Mesenchymal stem cell (in vitro differentiated cells and primary cell): ENCODE measurements around the gene INCENP.
"Not testable (repeated sequence)": the region's sequence is repeated elsewhere in the genome, so short reads cannot be mapped to it uniquely, and the experiment has no call there.

Source experiments
- DNase-seq: peaks from one replicate; pipeline ENCODE4 v3.0.0-alpha.2; 2013
- H2AFZ ChIP-seq: one replicate; pipeline ENCODE4 v1.6.1; 2013; ENCODE audit warnings: low read depth, mild to moderate bottlenecking, control low read depth, inconsistent platforms, low read length, moderate library complexity
- H2AK5ac ChIP-seq: 2 replicates; pipeline ENCODE4 v1.6.1; 2013; ENCODE audit warnings: low read length, moderate library complexity, mild to moderate bottlenecking, inconsistent platforms; ENCODE audit not compliant: severe bottlenecking
- H2BK120ac ChIP-seq: one replicate; pipeline ENCODE4 v1.6.1; 2013; ENCODE audit warnings: low read depth, mild to moderate bottlenecking, inconsistent platforms, low read length, moderate library complexity
- H2BK12ac ChIP-seq, 2 experiments: one replicate each; pipeline ENCODE4 v1.6.1; 2013; ENCODE audit warnings: inconsistent platforms in 2 of 2, low read length in 2 of 2, mild to moderate bottlenecking in 2 of 2, moderate library complexity in 2 of 2, control low read depth in 1 of 2
- H2BK15ac ChIP-seq: one replicate; pipeline ENCODE4 v1.6.1; 2013; ENCODE audit warnings: mild to moderate bottlenecking, low read depth, inconsistent platforms; ENCODE audit not compliant: poor library complexity, severe bottlenecking
- H2BK5ac ChIP-seq: 2 replicates; pipeline ENCODE4 v1.6.1; 2013; ENCODE audit warnings: low read depth, mild to moderate bottlenecking, low read length, control low read depth, inconsistent platforms; ENCODE audit not compliant: poor library complexity, severe bottlenecking
- H3K14ac ChIP-seq, 2 experiments: one replicate each; pipeline ENCODE4 v1.6.1; 2013; ENCODE audit warnings: inconsistent platforms in 2 of 2, low read length in 2 of 2, control low read depth in 1 of 2, mild to moderate bottlenecking in 1 of 2, moderate library complexity in 1 of 2
- H3K18ac ChIP-seq, 2 experiments: one replicate each; pipeline ENCODE4 v1.6.1; 2013; ENCODE audit warnings: inconsistent platforms in 2 of 2, low read length in 2 of 2, control low read depth in 1 of 2, low read depth in 1 of 2, mild to moderate bottlenecking in 1 of 2
- H3K23ac ChIP-seq, 2 experiments: one replicate each; pipeline ENCODE4 v1.6.1; 2013; ENCODE audit warnings: inconsistent platforms in 2 of 2, low read length in 2 of 2, mild to moderate bottlenecking in 2 of 2, moderate library complexity in 2 of 2, control low read depth in 1 of 2
- H3K27ac ChIP-seq: 2 replicates; pipeline ENCODE4 v1.5.1; 2013; ENCODE audit warnings: mild to moderate bottlenecking, moderate library complexity, low read length, control low read depth, inconsistent platforms; ENCODE audit not compliant: poor library complexity, severe bottlenecking
- H3K27me3 ChIP-seq, 2 experiments: 2 replicates each; pipeline versions ENCODE4 v1.6.1 to v1.7.0; 2013; ENCODE audit warnings: low read length in 2 of 2, mild to moderate bottlenecking in 2 of 2, moderate library complexity in 2 of 2, control low read depth in 1 of 2, inconsistent platforms in 1 of 2; ENCODE audit not compliant: control insufficient read depth in 1 of 2, insufficient read depth in 1 of 2
- H3K36me3 ChIP-seq, 2 experiments: 2 replicates each; pipeline versions ENCODE4 v1.6.1 to v1.7.0; 2013; ENCODE audit warnings: low read length in 2 of 2, control low read depth in 1 of 2, inconsistent platforms in 1 of 2, low read depth in 1 of 2, mild to moderate bottlenecking in 1 of 2; ENCODE audit not compliant: insufficient read depth in 2 of 2, control insufficient read depth in 1 of 2
- H3K4ac ChIP-seq, 2 experiments: one replicate each; pipeline ENCODE4 v1.6.1; 2013; ENCODE audit warnings: inconsistent platforms in 2 of 2, low read length in 2 of 2, mild to moderate bottlenecking in 2 of 2, moderate library complexity in 2 of 2, control low read depth in 1 of 2, low read depth in 1 of 2
- H3K4me1 ChIP-seq: 2 replicates; pipeline ENCODE4 v1.6.1; 2013; ENCODE audit warnings: low read depth, low read length, control low read depth; ENCODE audit not compliant: control insufficient read depth, insufficient read depth
- H3K4me2 ChIP-seq: 2 replicates; pipeline ENCODE4 v1.6.1; 2013; ENCODE audit warnings: low read length, mild to moderate bottlenecking, inconsistent platforms; ENCODE audit not compliant: poor library complexity, severe bottlenecking
- H3K4me3 ChIP-seq, 2 experiments: 2 replicates each; pipeline versions ENCODE4 v1.5.1 to v1.7.0; 2013; ENCODE audit warnings: low read length in 2 of 2, mild to moderate bottlenecking in 2 of 2, control low read depth in 1 of 2, low read depth in 1 of 2; ENCODE audit not compliant: insufficient read depth in 1 of 2
- H3K79me1 ChIP-seq: replicated peaks from 2 replicates; pipeline ENCODE4 v1.6.1; 2013; ENCODE audit warnings: mild to moderate bottlenecking, control low read depth, low read length, inconsistent platforms; ENCODE audit not compliant: poor library complexity, severe bottlenecking
- H3K9ac ChIP-seq: 2 replicates; pipeline ENCODE4 v1.7.0; 2013; ENCODE audit warnings: mild to moderate bottlenecking, low read length, moderate library complexity
- H3K9me3 ChIP-seq: 2 replicates; pipeline ENCODE4 v1.7.0; 2013; ENCODE audit warnings: mild to moderate bottlenecking, low read length; ENCODE audit not compliant: control insufficient read depth
- H4K8ac ChIP-seq: one replicate; pipeline ENCODE4 v1.6.1; 2013; ENCODE audit warnings: inconsistent platforms, mild to moderate bottlenecking, low read length, moderate library complexity
- H4K91ac ChIP-seq: one replicate; pipeline ENCODE4 v1.6.1; 2013; ENCODE audit warnings: mild to moderate bottlenecking, low read length, inconsistent platforms
- WGBS: methylation state at CpG from one replicate; pipeline ENCODE4 v1.1.7; 2013; ENCODE audit warnings: mixed read lengths; 5-methylcytosine and 5-hydroxymethylcytosine counted together

The INCENP gene

GRCh38 chr11:62193952-62194351 lies 70.1 kb downstream of the INCENP start:
- H3K27me3 ChIP-seq, result peaks cover 45 to 70% of the 10 kb centered on the region in 2 experiments
- H3K4me3 ChIP-seq, result no peak overlapping the region
- no peak overlapping the region for H3K9ac ChIP-seq
- no peak for DNase-seq
- no peak overlapping the region for H4K91ac ChIP-seq
- no peak overlapping the region for H2BK120ac ChIP-seq
- H3K4ac ChIP-seq, result no peak overlapping the region
- 74% methylated on average over 4 of the region's 4 CpGs for WGBS
- no peak overlapping the region for H2BK12ac ChIP-seq
- no peaks in the 10 kb centered on the region for H3K4me1 ChIP-seq
- H3K27ac ChIP-seq, result no peak overlapping the region
- no peak overlapping the region for H3K4me2 ChIP-seq
- no peak overlapping the region for H2BK5ac ChIP-seq
- H3K9me3 ChIP-seq, result no peaks in the 10 kb centered on the region
- no peak overlapping the region for H4K8ac ChIP-seq
- H2AFZ ChIP-seq, result no peak overlapping the region
- H2BK15ac ChIP-seq, result no peak overlapping the region
- no peaks in the 10 kb centered on the region for H3K79me1 ChIP-seq
- no peak overlapping the region for H3K14ac ChIP-seq
- H3K18ac ChIP-seq, result no peak overlapping the region
- H3K36me3 ChIP-seq, result no peaks in the 10 kb centered on the region
- no peak overlapping the region for H2AK5ac ChIP-seq
- no peak overlapping the region for H3K23ac ChIP-seq

GRCh38 chr11:62195010-62195409 lies 71.2 kb downstream of the INCENP start:
- H3K4ac ChIP-seq, H3K36me3 ChIP-seq, DNase-seq, H3K4me2 ChIP-seq, H2AK5ac ChIP-seq, H3K9ac ChIP-seq, H4K91ac ChIP-seq, H3K14ac ChIP-seq, H2AFZ ChIP-seq, H3K4me1 ChIP-seq, H2BK12ac ChIP-seq, H3K4me3 ChIP-seq, H4K8ac ChIP-seq, H3K9me3 ChIP-seq, H3K18ac ChIP-seq, H3K27ac ChIP-seq, H3K23ac ChIP-seq, H2BK120ac ChIP-seq, H2BK15ac ChIP-seq, H2BK5ac ChIP-seq, H3K79me1 ChIP-seq: not testable (repeated sequence)
- WGBS, result 6% methylated on average over 2 of the region's 9 CpGs
- H3K27me3 ChIP-seq, result peaks cover 39 to 67% of the 10 kb centered on the region in 2 experiments

- WGBS, result 69% methylated on average over 7 of the region's 7 CpGs
- Histone ChIP-seq H4K8ac (no peak overlapping the region), H3K9ac (no peak overlapping the region)
Observed at GRCh38 chr11:62195945-62196344, 72.1 kb downstream of the INCENP start.

GRCh38 chr11:62197400-62197799 lies 73.6 kb downstream of the INCENP start:
- not testable (repeated sequence) for DNase-seq
- WGBS, result 100% methylated on average over 2 of the region's 2 CpGs

More at GRCh38 chr11:62195945-62196344, 72.1 kb downstream of the INCENP start:
- no peaks in the 10 kb centered on the region for H3K36me3 ChIP-seq
- H3K4me2 ChIP-seq, result no peak overlapping the region
- no peak overlapping the region for H3K18ac ChIP-seq
- H2AFZ ChIP-seq, result no peak overlapping the region
- no peak overlapping the region for H2BK12ac ChIP-seq
- H3K27ac ChIP-seq, result no peak overlapping the region
- H2AK5ac ChIP-seq, result no peak overlapping the region
- H3K4me3 ChIP-seq, result no peak overlapping the region
- no peak overlapping the region for H2BK5ac ChIP-seq
- H3K4ac ChIP-seq, result no peak overlapping the region
- H2BK120ac ChIP-seq, result no peak overlapping the region
- H3K79me1 ChIP-seq, result no peaks in the 10 kb centered on the region
- H3K14ac ChIP-seq, result no peak overlapping the region
- no peak overlapping the region for H2BK15ac ChIP-seq
- no peak overlapping the region for H4K91ac ChIP-seq
- H3K4me1 ChIP-seq, result no peaks in the 10 kb centered on the region
- H3K23ac ChIP-seq, result no peak overlapping the region
- DNase-seq, result no peak
- H3K9me3 ChIP-seq, result no peaks in the 10 kb centered on the region
- H3K27me3 ChIP-seq, result peaks cover 32 to 64% of the 10 kb centered on the region in 2 experiments

More at GRCh38 chr11:62197400-62197799, 73.6 kb downstream of the INCENP start:
- H3K4me3 ChIP-seq, H3K9ac ChIP-seq, H2BK120ac ChIP-seq, H3K4me2 ChIP-seq, H3K14ac ChIP-seq, H3K23ac ChIP-seq, H4K8ac ChIP-seq, H3K18ac ChIP-seq, H3K27ac ChIP-seq, H2AFZ ChIP-seq, H3K36me3 ChIP-seq, H2BK12ac ChIP-seq, H4K91ac ChIP-seq, H3K9me3 ChIP-seq, H2BK15ac ChIP-seq, H3K79me1 ChIP-seq, H3K4me1 ChIP-seq, H2AK5ac ChIP-seq, H2BK5ac ChIP-seq, H3K4ac ChIP-seq: not testable (repeated sequence)
- H3K27me3 ChIP-seq, result peaks cover 31 to 61% of the 10 kb centered on the region in 2 experiments
